ENCODE results near the gene ZMIZ2. TPM values are rescaled to one million over a fixed set of nuclear protein-coding genes. Genes with fewer than 3 reads are reported as not detected.

ZMIZ2 gene
- total RNA-seq, 3 donors from 2014 or later = 80.4 to 104 (median 89.8) TPM

DNA sequence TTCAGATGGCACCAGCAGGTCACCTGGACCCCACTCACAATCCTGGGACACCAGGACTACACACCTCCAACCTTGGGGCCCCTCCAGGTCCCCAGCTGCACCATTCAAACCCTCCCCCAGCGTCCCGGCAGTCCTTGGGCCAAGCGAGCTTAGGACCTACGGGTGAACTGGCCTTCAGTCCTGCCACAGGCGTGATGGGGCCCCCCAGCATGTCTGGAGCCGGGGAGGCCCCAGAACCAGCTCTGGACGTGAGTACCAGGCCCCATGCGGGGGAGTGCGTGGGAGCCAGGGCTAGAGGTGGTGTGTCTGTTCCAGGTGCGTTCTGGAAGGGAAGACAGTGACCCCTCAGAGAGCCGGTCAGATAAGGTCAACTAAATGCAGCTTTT is 17.8 kb downstream of the ZMIZ2 start:
- peaks cover 24% of the 10 kb centered on the region for H3K36me3 ChIP-seq (ENCODE audit: low read depth)
- intact Hi-C loops (cut with DNase I, micrococcal nuclease) = no loop called here
- no peaks in the 10 kb centered on the region for H3K9me3 ChIP-seq
- no peak for DNase-seq
- no peak for ATAC-seq
- no peak for TF ChIP-seq CTCF (IDR thresholded peaks at IDR 0.05)
- H3K4me1 ChIP-seq (ENCODE audit: low read depth) = peaks cover 36% of the 10 kb centered on the region
- no peak overlapping the region for H3K4me3 ChIP-seq

DNA sequence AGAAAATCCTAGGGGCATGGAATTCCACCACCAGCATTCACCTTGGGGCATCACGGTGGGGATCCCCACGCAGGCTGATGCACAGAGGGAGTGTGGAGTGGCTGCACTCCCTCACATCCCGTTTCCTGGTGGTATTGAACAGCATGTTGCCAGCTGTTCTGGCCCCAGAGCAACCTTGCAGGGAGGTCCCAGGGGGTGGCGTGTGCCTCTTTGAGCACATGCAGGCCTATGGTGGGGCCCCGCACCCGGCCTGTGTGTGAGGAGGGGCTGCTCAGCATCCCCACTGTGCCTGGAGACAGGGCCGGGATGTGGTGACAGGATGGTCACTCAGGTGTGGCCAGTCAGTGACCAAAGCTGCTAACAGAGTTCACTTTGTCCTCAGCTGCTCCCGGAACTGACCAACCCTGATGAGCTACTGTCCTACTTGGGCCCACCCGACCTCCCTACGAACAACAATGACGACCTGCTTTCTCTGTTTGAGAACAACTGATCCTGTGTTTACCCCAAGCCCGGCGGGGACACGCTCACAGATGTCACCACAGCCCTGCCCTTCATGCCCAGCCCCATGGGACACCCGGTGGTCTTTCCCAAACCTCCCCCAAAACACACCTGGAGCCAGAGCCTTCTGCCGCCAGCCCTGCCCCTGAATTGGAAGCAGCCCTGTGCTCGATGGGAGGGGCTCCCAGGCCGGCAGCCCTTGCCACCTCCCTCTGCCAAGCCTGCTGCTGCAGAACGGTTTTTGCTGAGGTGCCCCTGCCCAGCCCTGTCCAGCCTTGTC is 18.7 kb downstream of the ZMIZ2 start:
- intact Hi-C loops (cut with DNase I, micrococcal nuclease) = no loop called here
- DNase-seq (no peak), ATAC-seq (no peak)
- TF ChIP-seq CTCF (IDR thresholded peaks at IDR 0.05) = no peak
- peaks cover 32% of the 10 kb centered on the region for H3K4me1 ChIP-seq (ENCODE audit: low read depth)
- H3K36me3 ChIP-seq (ENCODE audit: low read depth) = peaks cover 24% of the 10 kb centered on the region
- no peak overlapping the region for H3K4me3 ChIP-seq
- no peaks in the 10 kb centered on the region for H3K9me3 ChIP-seq

- H3K4me1 ChIP-seq (ENCODE audit: low read depth) = peaks cover 31% of the 10 kb centered on the region
- H3K9me3 ChIP-seq = no peaks in the 10 kb centered on the region
- ATAC-seq (peak; percentile 88), DNase-seq (peak; percentile 82 to 87 (median 86))
- no peak for TF ChIP-seq CTCF (IDR thresholded peaks at IDR 0.05)
- H3K4me3 ChIP-seq = no peak overlapping the region
- intact Hi-C loops (cut with DNase I, micrococcal nuclease) = no loop called here
- H3K36me3 ChIP-seq (ENCODE audit: low read depth) = peaks cover 24% of the 10 kb centered on the region
These were observed 19.4 kb downstream of the ZMIZ2 start for GRCh38 chr7:44767912-44768627.

- peak in 1 of 3 donors; percentile 37 for DNase-seq
- no peak for ATAC-seq
- intact Hi-C loops (cut with DNase I, micrococcal nuclease) = no loop called here
- peaks cover 24% of the 10 kb centered on the region for H3K36me3 ChIP-seq (ENCODE audit: low read depth)
- no peak for TF ChIP-seq CTCF (IDR thresholded peaks at IDR 0.05)
- no peaks in the 10 kb centered on the region for H3K9me3 ChIP-seq
- peaks cover 31% of the 10 kb centered on the region for H3K4me1 ChIP-seq (ENCODE audit: low read depth)
- H3K4me3 ChIP-seq = no peak overlapping the region
These were observed 20.2 kb downstream of the ZMIZ2 start for GRCh38 chr7:44768628-44769371.

GRCh38 chr7:44769376-44769775 is 20.7 kb downstream of the ZMIZ2 start:
- no peak for ATAC-seq
- intact Hi-C loops (cut with DNase I, micrococcal nuclease) = no loop called here
- H3K4me3 ChIP-seq = no peak overlapping the region
- H3K4me1 ChIP-seq (ENCODE audit: low read depth) = peaks cover 31% of the 10 kb centered on the region
- no peak for TF ChIP-seq CTCF (IDR thresholded peaks at IDR 0.05)
- peak in 1 of 3 donors; percentile 37 for DNase-seq
- no peaks in the 10 kb centered on the region for H3K9me3 ChIP-seq
- peaks cover 19% of the 10 kb centered on the region for H3K36me3 ChIP-seq (ENCODE audit: low read depth)

Measured in mucosa of descending colon (tissue), 3 donors.